SH-SY5Y (cell line): ENCODE results near the gene BCAT1.

Source experiments
- GATA2 ChIP-seq: IDR thresholded peaks from 2 replicates; pipeline ENCODE4 v1.6.1; 2011; ENCODE audit warnings: mild to moderate bottlenecking, low read depth, low read length
- GATA3 ChIP-seq: IDR thresholded peaks from 2 replicates; pipeline ENCODE4 v1.6.1; 2011; ENCODE audit warnings: low read depth, mild to moderate bottlenecking, low read length, moderate library complexity

BCAT1 gene

GRCh38 chr12:24918596-24918995 lies 30.3 kb downstream of the BCAT1 start:
- TF ChIP-seq GATA2, result no peak
- no peak for TF ChIP-seq GATA3

DNA sequence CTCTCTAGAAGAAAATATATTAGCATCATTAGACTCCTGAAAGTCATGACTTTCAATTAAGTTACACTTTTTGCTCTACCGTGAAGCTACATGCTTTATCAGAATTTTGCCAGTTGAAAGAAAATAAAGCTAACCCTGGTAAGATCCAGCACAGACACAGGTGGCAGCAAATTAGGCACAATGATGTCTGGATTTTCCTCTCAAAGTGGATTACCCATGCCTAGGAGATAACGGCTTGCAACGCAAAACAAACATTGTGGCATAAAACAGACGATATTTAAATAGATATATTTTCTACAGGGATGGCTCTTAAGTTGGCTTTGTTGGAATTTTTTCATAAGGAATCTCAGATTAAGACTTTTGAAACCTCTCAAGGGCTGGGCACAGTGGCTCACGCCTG lies 33.4 kb downstream of the BCAT1 start:
- TF ChIP-seq GATA2 (peak; percentile 40; the same call in 1 of the 2 replicates), GATA3 (no peak)

DNA sequence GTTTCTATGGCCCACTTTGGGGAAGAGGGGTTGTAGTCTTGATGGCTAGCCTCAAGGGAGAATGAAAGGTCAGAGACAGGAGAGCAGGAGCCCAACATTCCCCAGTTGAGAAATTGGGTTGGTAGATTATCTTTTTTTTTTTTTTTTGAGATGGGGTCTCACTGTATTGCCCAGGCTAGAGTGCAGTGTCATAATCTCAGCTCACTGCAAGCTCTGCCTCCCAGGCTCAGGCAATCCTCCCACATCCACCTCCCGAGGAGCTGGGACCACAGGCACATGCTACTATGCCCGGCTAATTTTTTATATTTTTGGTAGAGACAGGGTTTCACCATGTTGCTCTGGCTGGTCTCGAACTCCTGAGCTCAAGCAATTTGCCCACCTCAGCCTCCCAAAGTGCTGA lies 34.9 kb downstream of the BCAT1 start:
- TF ChIP-seq GATA2 (no peak), GATA3 (no peak)

DNA sequence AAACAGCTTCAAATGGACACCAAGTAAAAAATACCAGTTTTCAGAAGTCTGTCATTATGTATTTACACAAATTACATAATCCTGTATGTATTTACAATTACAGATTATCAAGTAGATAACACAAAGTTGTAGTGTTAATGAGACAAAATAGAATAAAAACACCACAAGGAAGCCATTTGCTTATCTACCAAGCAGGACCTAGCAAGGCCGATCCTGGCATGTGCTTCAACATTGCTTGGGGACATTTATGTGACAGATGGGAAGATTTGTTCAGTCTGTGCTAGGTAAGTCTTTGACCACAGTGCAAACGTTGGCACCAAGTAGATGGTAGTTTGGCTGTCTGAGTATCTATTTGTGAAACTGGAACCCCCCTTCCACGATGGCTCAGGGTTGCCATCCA lies 35.8 kb downstream of the BCAT1 start:
- TF ChIP-seq GATA2 (peak; percentile 83), GATA3 (peak; percentile 44)

GRCh38 chr12:24911271-24911791 lies 37.6 kb downstream of the BCAT1 start:
- no peak for TF ChIP-seq GATA3
- TF ChIP-seq GATA2, result no peak

GRCh38 chr12:24909667-24910066 lies 39.2 kb downstream of the BCAT1 start:
- TF ChIP-seq GATA3 (no peak), GATA2 (no peak)

- TF ChIP-seq GATA3, result no peak
- TF ChIP-seq GATA2, result no peak
Observed at GRCh38 chr12:24907464-24907863, 41.4 kb downstream of the BCAT1 start.

DNA sequence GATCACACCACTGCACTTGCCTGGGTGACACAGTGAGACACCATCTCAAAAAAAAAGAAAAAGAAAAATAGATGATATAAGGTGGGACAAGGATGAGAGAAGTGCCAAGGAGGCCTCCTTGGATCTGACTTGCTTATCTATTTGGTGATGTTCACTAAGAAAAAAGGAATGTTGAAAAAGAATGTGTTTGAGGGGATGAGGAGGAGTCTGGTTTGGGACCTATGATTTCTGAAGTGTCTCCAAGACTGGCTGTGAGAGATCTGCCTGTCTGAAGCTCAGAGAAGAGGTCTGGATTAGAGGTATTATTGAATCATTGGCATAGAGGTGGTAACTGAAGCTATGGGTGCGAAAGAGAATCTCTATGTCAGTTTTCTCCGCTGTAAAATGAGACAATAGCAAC lies 42.8 kb downstream of the BCAT1 start:
- TF ChIP-seq GATA2 (no peak), GATA3 (no peak)

GRCh38 chr12:24905431-24905830 lies 43.5 kb downstream of the BCAT1 start:
- no peak for TF ChIP-seq GATA2
- TF ChIP-seq GATA3, result no peak

DNA sequence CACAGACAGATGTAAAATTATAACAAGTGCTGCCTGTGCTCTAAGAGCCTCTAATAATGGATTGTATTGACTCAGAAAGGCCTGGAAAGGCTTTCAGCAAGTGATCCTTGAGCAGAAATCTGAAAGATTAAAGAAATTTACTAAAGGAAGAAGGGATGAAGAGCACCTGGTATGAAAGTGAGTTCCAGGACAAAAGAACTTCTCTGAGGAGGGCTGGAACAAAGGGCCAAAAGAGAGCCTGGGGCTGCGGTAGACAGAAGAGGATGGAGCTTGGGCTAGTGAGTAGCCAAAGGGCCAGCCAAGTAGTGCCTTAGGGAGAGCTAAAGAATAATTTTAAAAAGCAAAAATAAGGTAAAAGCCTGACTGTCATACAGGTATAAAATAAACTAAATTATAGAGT lies 44.0 kb downstream of the BCAT1 start:
- TF ChIP-seq GATA3 (no peak), GATA2 (no peak)

DNA sequence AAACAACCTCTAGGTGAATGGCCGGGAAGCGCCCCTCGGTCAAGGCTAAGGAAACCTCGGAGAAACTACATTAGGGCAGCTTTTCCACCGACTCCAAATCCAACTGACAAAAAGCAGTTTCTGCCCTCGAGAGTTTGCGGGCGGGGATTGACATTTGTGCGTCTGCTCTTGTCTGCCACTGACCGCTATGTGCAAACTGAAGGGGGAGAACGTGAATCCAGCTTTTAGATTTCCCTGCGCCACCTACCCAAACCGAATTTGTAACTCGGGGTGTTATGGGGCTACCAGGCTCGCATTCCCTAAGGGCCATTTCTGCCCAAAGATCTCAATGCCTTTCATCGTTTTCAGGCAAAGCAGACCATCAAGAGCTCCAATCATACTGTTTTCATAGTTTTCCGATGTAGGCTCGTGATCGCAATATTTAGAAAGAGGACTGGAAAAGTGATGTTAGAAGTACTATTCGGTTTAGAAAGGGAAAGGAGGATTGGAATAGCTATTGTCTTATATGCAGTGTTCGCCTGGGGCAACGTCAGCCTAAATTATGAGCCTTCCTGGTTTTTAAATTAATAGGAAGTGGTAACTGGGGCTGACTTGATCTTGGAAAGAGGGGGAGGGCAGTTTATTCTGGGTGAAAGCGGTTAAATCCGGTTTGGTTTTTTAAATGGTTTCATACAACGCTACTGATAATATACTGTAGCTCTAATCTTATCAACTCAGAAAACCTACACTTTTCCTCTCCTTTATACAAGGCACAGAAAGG lies 45.4 kb downstream of the BCAT1 start:
- TF ChIP-seq GATA2 (no peak), GATA3 (no peak)

DNA sequence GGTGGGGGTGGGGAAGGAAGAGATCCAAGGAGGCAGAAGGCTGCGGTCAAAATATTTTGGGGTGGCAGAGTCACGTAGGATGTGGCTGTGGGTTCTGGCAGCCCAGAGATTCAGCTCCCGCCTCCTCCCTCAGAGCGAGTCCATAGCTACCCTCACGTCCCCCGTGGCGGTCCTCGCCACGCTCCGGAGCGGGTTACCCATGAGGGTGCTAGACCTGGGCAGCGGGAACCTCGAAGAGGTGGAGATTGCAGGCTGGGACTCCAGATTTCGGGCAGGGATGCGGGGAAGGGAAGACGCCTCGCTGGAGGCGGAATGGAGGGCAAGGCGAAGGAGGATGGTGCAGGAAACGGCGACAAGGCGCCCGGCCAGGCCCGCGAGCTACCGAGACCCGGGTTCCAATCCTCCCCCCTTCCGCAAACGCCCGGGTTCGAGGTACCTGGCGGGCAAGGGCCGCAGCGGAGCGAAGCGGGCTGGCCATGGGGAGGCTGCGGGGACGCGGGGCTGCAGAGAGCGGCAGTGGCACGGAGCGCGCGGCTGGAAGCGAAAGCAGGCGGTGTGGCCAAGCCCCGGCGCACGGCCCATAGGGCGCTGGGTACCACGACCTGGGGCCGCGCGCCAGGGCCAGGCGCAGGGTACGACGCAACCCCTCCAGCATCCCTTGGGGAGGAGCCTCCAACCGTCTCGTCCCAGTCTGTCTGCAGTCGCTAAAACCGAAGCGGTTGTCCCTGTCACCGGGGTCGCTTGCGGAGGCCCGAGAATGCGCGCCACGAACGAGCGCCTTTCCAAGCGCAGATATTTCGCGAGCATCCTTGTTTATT lies 46.2 kb downstream of the BCAT1 start:
- TF ChIP-seq GATA2 (no peak), GATA3 (no peak)

- TF ChIP-seq GATA3, result no peak
- TF ChIP-seq GATA2, result no peak
Observed at GRCh38 chr12:24901576-24902461, 47.1 kb downstream of the BCAT1 start.

GRCh38 chr12:24900196-24900595 lies 48.7 kb downstream of the BCAT1 start:
- no peak for TF ChIP-seq GATA2
- no peak for TF ChIP-seq GATA3
